ENCODE measurements around the gene PLPPR5.

PLPPR5 gene

GRCh38 chr1:98969798-98970490, 34.7 kb downstream of the PLPPR5 start:
- no peak for DNase-seq (ENCODE audit: low spot score)

GRCh38 chr1:98967122-98967521, 37.5 kb downstream of the PLPPR5 start:
- DNase-seq (ENCODE audit: low spot score) = no peak

- DNase-seq (ENCODE audit: low spot score) = no peak
Measured at GRCh38 chr1:98965394-98965793, 39.3 kb downstream of the PLPPR5 start.

GRCh38 chr1:98964198-98964597, 40.5 kb downstream of the PLPPR5 start:
- DNase-seq (ENCODE audit: low spot score) = no peak

GRCh38 chr1:98963064-98963758, 41.5 kb downstream of the PLPPR5 start:
- DNase-seq (ENCODE audit: low spot score) = no peak

GRCh38 chr1:98962156-98962555, 42.5 kb downstream of the PLPPR5 start:
- no peak for DNase-seq (ENCODE audit: low spot score)

- DNase-seq (ENCODE audit: low spot score) = no peak
Measured at GRCh38 chr1:98949621-98950020, 55.0 kb downstream of the PLPPR5 start.

GRCh38 chr1:98949166-98949565, 55.5 kb downstream of the PLPPR5 start:
- DNase-seq (ENCODE audit: low spot score) = no peak

GRCh38 chr1:98947071-98947470, 57.6 kb downstream of the PLPPR5 start:
- no peak for DNase-seq (ENCODE audit: low spot score)

GRCh38 chr1:98940722-98941079, 64.0 kb downstream of the PLPPR5 start:
- no peak for DNase-seq (ENCODE audit: low spot score)

- no peak for DNase-seq (ENCODE audit: low spot score)
Measured at GRCh38 chr1:98940069-98940721, 64.5 kb downstream of the PLPPR5 start.

GRCh38 chr1:98939471-98939870, 65.2 kb downstream of the PLPPR5 start:
- no peak for DNase-seq (ENCODE audit: low spot score)

GRCh38 chr1:98937347-98937746, 67.3 kb downstream of the PLPPR5 start:
- no peak for DNase-seq (ENCODE audit: low spot score)

- no peak for DNase-seq (ENCODE audit: low spot score)
Measured at GRCh38 chr1:98932184-98932583, 72.5 kb downstream of the PLPPR5 start.

GRCh38 chr1:98931128-98931835, 73.4 kb downstream of the PLPPR5 start:
- DNase-seq (ENCODE audit: low spot score) = no peak

GRCh38 chr1:98929437-98929836, 75.2 kb downstream of the PLPPR5 start:
- no peak for DNase-seq (ENCODE audit: low spot score)

GRCh38 chr1:98926597-98926996, 78.1 kb downstream of the PLPPR5 start:
- DNase-seq (ENCODE audit: low spot score) = no peak

- DNase-seq (ENCODE audit: low spot score) = no peak
Measured at GRCh38 chr1:98924977-98925376, 79.7 kb downstream of the PLPPR5 start.

GRCh38 chr1:98923667-98924066, 81.0 kb downstream of the PLPPR5 start:
- DNase-seq (ENCODE audit: low spot score) = no peak

- DNase-seq (ENCODE audit: low spot score) = no peak
Measured at GRCh38 chr1:98921817-98922216, 82.8 kb downstream of the PLPPR5 start.

- no peak for DNase-seq (ENCODE audit: low spot score)
Measured at GRCh38 chr1:98920441-98921110, 84.1 kb downstream of the PLPPR5 start.

GRCh38 chr1:98919652-98920051, 85.0 kb downstream of the PLPPR5 start:
- no peak for DNase-seq (ENCODE audit: low spot score)
